Fibroblast of skin of right quadriceps (primary cell): Measurements from ENCODE around the gene RSPH1.

Source experiments
- DNase-seq: peaks from one replicate; pipeline ENCODE4 v3.0.0-alpha.2; 2013

RSPH1 gene

GRCh38 chr21:42443181-42443785 lies 52.7 kb downstream of the RSPH1 start:
- no peak for DNase-seq

GRCh38 chr21:42441963-42442362 lies 54.1 kb downstream of the RSPH1 start:
- no peak for DNase-seq

GRCh38 chr21:42440187-42440792 lies 55.7 kb downstream of the RSPH1 start:
- no peak for DNase-seq

- DNase-seq = no peak
These were observed 56.5 kb downstream of the RSPH1 start for GRCh38 chr21:42439284-42440186.

GRCh38 chr21:42438316-42439205 lies 57.5 kb downstream of the RSPH1 start:
- DNase-seq = no peak

GRCh38 chr21:42437786-42438185 lies 58.2 kb downstream of the RSPH1 start:
- DNase-seq = no peak

GRCh38 chr21:42436914-42437313 lies 59.1 kb downstream of the RSPH1 start:
- no peak for DNase-seq

- DNase-seq = no peak
These were observed 60.2 kb downstream of the RSPH1 start for GRCh38 chr21:42435833-42436232.

- DNase-seq = no peak
These were observed 60.6 kb downstream of the RSPH1 start for GRCh38 chr21:42435401-42435800.

- no peak for DNase-seq
These were observed 61.1 kb downstream of the RSPH1 start for GRCh38 chr21:42434884-42435283.

GRCh38 chr21:42433946-42434551 lies 62.0 kb downstream of the RSPH1 start:
- DNase-seq = no peak

GRCh38 chr21:42432695-42433094 lies 63.3 kb downstream of the RSPH1 start:
- DNase-seq = no peak

GRCh38 chr21:42431196-42431595 lies 64.8 kb downstream of the RSPH1 start:
- no peak for DNase-seq

- DNase-seq = no peak
These were observed 65.5 kb downstream of the RSPH1 start for GRCh38 chr21:42430521-42430920.

GRCh38 chr21:42429856-42430255 lies 66.2 kb downstream of the RSPH1 start:
- no peak for DNase-seq

- no peak for DNase-seq
These were observed 67.0 kb downstream of the RSPH1 start for GRCh38 chr21:42429021-42429420.

- no peak for DNase-seq
These were observed 68.1 kb downstream of the RSPH1 start for GRCh38 chr21:42427809-42428419.

GRCh38 chr21:42426876-42427480 lies 69.0 kb downstream of the RSPH1 start:
- no peak for DNase-seq

GRCh38 chr21:42426424-42426823 lies 69.6 kb downstream of the RSPH1 start:
- DNase-seq = no peak

- no peak for DNase-seq
These were observed 70.4 kb downstream of the RSPH1 start for GRCh38 chr21:42425591-42425990.

GRCh38 chr21:42424914-42425541 lies 71.0 kb downstream of the RSPH1 start:
- no peak for DNase-seq
